GM21381 (cell line): Measurements from ENCODE around the gene BABAM1.

Source experiments
- ATAC-seq: cut with Tn5 transposase; IDR thresholded peaks from one replicate; pipeline ENCODE4 v1.9.1; 2021; ENCODE audit warnings: mild to moderate bottlenecking, moderate library complexity; ENCODE audit not compliant: unreplicated experiment

The BABAM1 gene

DNA sequence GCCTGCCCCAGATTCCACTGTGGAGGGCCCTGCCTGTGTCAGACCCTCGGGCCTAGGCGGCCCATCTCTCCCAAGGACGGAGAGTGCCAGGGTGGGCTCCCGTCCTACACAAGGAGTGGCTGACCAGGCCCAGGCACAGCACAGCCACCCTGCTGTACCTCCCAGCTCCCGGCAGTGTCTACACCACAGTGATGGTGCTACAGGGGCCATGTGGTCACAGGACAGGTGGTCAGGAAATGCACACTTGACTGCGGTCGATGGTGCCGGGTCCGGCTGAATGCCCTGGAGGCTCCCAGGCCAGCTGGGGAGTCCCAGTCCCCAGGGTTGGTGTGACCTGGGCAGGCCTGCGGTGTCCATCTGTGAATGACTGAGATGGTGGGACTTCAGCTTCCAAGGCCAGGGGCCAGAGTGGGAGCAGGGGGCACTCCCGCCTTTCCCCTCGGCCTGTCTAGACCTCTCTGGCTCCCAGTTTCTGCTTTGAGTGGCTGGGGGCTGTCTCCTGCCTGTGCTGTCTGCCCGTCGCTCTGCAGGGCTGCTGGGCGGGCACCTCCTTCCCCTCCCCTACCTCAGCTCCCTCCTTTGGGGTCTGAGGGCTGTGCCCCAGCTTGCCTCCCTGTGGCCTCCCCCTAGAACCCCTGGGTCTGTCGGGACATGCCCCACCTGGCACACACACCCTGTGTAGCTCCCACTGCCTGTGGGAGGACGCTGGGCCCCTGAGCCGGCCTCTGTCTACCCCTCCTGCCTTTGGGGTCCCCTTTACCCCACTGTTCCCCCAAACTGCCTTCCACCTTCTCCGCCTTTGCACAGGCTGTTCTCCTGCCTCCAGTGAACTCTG is 54.6 kb downstream of the BABAM1 start:
- no peak for ATAC-seq

DNA sequence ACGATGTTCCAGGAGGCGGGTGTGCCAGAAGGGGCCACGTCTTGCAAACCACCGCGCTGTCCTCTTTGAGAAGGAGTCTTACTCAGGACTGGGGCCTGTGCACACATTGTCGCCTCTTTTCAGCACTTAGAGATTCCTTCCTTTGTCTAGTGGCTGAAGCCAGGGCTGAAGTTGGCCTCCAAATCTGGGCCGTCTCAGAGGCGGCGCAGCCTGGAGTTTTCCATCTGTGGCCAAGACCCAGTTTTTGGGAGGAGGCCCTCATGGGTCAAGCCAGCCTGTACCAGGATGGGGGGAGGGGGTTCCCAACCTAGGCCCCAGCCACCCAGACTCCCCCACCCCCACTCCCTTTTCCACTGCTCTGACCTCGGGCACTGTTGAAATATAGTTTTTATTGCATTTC is 55.6 kb downstream of the BABAM1 start:
- no peak for ATAC-seq

DNA sequence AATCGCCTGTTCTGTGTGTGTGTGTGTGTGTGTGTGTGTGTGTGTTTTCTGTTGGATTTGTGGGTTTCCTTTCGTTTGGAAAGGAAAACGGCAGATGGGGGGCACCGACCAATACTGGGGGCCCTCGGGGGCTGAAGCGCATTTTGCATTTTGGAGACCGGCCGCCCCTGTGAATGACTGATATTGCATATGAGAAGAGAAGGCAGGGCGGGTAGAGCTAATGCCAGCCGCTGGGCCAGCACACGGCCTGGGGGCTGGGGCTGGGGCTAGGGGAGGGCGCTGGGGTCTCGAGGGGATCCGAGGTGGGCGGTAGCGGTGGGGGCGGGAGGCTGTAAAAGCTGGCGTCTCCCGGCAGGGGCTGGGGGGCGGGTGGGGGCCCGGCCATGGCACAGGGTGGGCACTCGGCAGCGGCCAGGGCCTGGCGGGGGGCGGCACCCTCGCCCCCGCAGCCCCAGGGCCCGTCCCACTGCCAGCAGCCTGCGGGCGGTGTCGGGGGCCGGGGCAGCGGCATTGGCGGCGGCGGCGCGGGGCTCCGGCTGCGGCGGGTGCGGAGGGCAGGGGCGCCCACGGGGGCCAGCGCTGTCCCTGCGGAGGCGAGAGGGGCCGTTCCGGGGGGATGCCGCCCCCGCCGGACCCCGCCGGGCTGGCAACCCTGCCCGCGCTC is 56.2 kb downstream of the BABAM1 start:
- no peak for ATAC-seq

DNA sequence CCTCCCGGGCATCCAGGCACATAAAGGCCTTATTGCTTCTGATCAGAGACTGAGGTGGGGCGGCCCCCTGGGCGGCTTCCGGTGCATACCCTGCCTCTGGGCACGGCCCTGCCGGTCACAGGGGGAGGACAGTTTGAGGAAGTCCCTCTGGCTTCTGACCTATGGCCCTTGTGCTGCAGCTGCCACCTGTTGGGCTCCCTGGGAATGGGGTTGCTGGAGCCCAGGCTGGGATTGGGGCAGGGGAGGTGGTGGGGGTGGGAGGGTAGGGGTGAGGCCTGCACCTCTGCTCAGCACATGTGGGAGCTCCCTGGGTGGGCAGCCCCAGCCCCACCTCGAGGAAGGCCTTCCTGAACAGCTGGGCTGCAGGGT is 56.7 kb downstream of the BABAM1 start:
- ATAC-seq, result no peak

DNA sequence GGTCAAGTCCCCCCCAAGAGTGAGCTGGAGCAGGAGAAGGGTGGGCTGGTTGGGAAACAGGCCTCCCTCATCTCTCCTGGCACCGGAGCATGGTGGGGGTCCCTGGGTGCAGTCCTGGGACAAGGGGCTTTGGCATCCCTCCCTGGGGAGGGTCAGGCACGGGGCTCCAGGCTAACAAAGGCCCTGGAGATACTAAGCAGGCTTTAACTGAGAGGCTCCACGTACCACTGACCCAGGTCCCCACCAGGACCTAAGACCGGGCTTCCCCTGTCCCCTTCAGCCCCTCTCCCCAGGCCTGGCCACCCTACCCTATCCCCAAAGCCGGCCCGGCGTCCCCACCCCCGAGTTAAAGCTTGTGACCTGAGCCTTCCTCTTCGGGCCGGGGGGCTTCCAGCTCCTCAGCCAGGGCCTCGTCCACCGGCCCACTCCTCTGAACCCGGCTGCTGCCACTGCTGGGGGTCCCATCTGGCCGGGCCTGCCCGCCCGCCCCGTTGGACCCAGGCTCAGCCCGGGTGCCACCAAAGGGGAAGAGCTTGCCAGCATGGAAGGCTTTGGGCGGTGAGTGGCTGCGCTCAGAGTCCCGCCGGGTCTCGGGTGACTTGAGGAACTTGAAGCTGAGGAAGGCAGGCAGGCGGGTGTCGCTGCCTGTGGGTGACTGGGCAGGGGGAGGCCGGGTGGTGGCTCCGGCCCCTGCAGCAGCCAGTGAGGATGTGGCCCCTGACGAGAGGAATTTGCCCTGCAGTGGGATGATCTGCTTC is 57.3 kb downstream of the BABAM1 start:
- no peak for ATAC-seq

DNA sequence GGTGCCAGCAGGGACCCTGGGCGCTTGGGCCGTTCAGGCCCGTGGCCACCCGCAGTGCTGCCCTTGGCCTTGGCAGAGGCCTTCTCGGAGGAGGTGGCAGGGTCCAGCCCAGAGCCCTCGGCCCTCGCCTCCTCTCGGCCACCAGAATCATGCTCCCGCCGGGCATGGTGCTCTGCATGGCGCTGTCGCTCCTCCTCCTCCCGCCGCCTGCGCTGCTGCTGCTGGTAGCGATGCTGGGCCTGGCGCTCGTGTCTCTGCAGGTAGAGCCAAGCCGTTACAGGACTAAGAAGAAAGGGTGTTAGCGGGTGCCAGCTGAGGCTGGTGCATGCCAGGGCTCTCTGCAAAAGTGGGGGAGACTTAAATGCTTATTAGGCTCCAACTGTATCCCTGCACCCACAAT is 57.9 kb downstream of the BABAM1 start:
- no peak for ATAC-seq

DNA sequence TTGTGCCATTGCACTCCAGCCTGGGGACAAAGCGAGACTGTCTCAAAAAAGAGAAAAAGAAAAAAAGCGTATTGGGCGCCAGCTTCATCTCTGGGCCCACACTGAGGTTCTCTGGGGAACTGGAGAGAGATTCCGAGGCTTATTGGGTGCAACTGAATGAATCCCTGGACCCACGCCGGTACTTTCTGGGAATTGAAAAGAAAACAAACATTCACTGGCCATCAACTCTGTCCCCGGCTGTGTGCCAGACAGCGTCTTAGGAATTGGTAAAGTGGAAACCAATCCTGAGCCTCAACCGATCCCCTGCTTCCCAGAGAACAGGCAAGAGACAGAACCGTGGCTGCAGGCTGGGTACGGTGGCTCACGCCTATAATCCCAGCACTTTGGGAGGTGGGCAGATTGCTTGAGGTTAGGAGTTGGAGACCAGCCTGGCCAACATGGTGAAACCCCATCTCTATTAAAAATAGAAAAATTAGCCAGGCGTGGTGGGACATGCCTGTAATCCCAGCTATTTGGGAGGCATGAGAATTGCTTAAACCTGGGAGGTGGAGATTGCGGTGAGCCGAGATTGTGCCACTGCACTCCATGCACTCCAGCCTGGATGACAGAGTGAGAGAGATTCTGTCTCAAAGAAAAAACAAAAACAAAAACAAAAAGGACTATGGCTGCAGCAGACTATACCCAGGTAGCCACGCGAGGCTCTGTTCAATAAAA is 58.8 kb downstream of the BABAM1 start:
- no peak for ATAC-seq

DNA sequence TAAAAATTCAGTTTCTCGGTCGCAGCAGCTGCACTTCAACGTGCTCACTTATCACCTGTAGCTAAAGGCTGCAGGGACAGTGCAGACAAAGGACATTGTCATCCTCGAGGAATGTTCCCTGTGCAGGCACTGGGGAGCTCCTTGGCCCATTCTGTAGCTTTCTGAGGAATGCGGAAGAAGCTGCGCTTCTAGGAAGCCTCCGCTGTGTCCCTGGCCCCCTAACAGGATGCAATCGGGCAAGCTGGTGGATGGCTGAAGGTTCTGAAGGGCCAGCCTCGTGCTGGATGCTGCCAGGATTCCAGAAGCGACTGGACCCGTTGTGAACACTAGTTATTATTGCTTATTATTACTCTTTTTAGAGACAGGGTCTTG is 59.3 kb downstream of the BABAM1 start:
- no peak for ATAC-seq

DNA sequence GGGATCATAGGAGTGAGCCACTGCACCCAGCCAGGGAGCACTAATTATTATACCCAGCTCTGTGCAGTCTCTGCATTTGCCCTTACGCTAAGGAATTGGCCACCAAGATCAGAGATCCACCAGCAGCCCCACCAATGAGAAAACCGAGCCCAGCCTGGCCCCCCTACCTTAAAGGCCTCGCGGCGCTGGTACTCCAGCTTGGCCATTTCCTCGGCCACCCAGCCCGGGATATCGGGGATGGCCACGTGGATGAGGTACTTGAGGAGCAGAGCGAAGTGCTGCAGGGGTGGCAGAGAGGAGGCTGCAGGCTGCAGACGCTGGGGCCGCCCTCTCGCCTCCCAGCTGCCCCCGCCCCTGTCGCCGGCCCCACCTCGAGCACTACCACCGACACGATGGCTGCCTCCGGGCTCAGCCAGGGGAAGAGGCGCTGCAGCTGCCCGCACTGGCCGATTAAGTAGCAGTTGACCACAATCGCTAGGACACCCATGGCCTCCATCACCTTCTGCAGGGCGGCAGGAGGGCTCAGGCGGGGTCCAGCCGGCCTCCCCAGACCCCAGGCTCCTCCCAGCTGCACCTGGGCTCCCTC is 59.9 kb downstream of the BABAM1 start:
- ATAC-seq, result no peak

DNA sequence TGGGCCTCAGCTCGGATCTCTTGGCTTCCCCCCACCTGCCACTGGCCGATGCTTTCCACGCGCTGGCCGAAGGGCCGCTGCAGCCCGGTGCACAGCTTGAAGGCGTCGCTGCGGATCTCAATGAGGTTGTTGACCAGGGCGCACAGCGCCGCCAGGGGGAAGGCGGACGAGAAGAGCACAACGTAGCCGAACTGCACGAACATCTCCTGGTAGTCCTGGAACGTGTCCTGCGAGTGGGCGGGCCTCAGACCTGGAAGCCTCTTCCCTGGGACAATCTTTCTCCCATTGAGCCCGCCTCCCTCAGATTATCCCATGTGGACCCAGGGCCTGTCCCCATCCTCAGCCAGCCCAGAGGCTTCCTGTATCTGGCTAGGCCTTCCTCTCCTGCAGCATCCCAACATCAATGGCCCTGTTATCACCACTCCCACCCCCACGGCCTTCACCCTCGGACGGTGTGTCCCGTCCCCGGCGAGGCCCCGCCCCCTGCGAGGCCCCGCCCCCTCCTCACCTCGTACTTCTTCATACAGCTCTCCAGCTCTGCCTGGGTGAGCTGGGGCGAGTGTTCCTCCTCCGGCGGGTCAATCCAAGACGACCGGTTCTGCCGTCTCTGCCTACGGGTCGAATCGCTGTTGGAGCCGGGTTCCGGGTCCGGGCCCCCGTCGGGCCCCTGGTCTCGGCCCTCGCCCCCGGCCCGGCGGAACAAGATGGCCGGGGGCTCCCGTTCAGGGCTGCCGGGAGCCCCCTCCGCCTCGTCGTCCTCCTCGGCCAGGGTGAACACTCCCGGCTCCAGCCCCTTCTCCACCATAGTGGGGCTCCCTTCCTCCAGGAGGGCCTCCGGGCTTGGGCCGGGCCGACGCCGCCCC is 60.6 kb downstream of the BABAM1 start:
- no peak for ATAC-seq
